ENCODE measurements around the gene BDKRB1. TPM values are rescaled to one million over a fixed set of nuclear protein-coding genes. Genes with fewer than 3 reads are reported as not detected.

BDKRB1 gene
- total RNA-seq, 1 donor from 2014 or later, result not detected

- no peaks in the 10 kb centered on the region for H3K9me3 Mint-ChIP-seq (ENCODE audit: unreplicated experiment)
- no peak for DNase-seq (ENCODE audit: low spot score)
- H3K4me3 Mint-ChIP-seq (ENCODE audit: unreplicated experiment), result no peak overlapping the region
- H3K27me3 Mint-ChIP-seq (ENCODE audit: unreplicated experiment), result no peaks in the 10 kb centered on the region
- no peak overlapping the region for H3K27ac Mint-ChIP-seq (ENCODE audit: unreplicated experiment)
- no peaks in the 10 kb centered on the region for H3K36me3 Mint-ChIP-seq (ENCODE audit: low read depth, unreplicated experiment)
- TF ChIP-seq CTCF (IDR thresholded peaks at IDR 0.05; ENCODE audit: unreplicated experiment), result no peak
- H3K4me1 Mint-ChIP-seq (ENCODE audit: unreplicated experiment), result no peaks in the 10 kb centered on the region
Observed at GRCh38 chr14:96245710-96246538, 10.1 kb upstream of the BDKRB1 start.

- H3K27ac Mint-ChIP-seq (ENCODE audit: unreplicated experiment), result no peak overlapping the region
- H3K36me3 Mint-ChIP-seq (ENCODE audit: low read depth, unreplicated experiment), result no peaks in the 10 kb centered on the region
- no peak for TF ChIP-seq CTCF (IDR thresholded peaks at IDR 0.05; ENCODE audit: unreplicated experiment)
Observed at GRCh38 chr14:96246539-96246847, 9.5 kb upstream of the BDKRB1 start.

GRCh38 chr14:96247031-96247430, 9.0 kb upstream of the BDKRB1 start:
- no peak for TF ChIP-seq CTCF (IDR thresholded peaks at IDR 0.05; ENCODE audit: unreplicated experiment)
- Mint-ChIP-seq H3K36me3 (ENCODE audit: low read depth, unreplicated experiment) (no peaks in the 10 kb centered on the region), H3K27ac (ENCODE audit: unreplicated experiment) (no peak overlapping the region), H3K4me1 (ENCODE audit: unreplicated experiment) (no peaks in the 10 kb centered on the region), H3K4me3 (ENCODE audit: unreplicated experiment) (no peak overlapping the region), H3K9me3 (ENCODE audit: unreplicated experiment) (no peaks in the 10 kb centered on the region), H3K27me3 (ENCODE audit: unreplicated experiment) (peaks cover 4% of the 10 kb centered on the region)
- no peak for DNase-seq (ENCODE audit: low spot score)

More at GRCh38 chr14:96246539-96246847, 9.5 kb upstream of the BDKRB1 start:
- no peaks in the 10 kb centered on the region for H3K4me1 Mint-ChIP-seq (ENCODE audit: unreplicated experiment)
- H3K27me3 Mint-ChIP-seq (ENCODE audit: unreplicated experiment), result peaks cover under 1% of the 10 kb centered on the region
- H3K9me3 Mint-ChIP-seq (ENCODE audit: unreplicated experiment), result no peaks in the 10 kb centered on the region
- H3K4me3 Mint-ChIP-seq (ENCODE audit: unreplicated experiment), result no peak overlapping the region
- DNase-seq (ENCODE audit: low spot score), result no peak

GRCh38 chr14:96249029-96249428, 7.0 kb upstream of the BDKRB1 start:
- DNase-seq (ENCODE audit: low spot score), result no peak
- Mint-ChIP-seq H3K9me3 (ENCODE audit: unreplicated experiment) (no peaks in the 10 kb centered on the region), H3K27ac (ENCODE audit: unreplicated experiment) (no peak overlapping the region), H3K36me3 (ENCODE audit: low read depth, unreplicated experiment) (no peaks in the 10 kb centered on the region), H3K27me3 (ENCODE audit: unreplicated experiment) (peaks cover 15% of the 10 kb centered on the region), H3K4me1 (ENCODE audit: unreplicated experiment) (no peaks in the 10 kb centered on the region), H3K4me3 (ENCODE audit: unreplicated experiment) (no peak overlapping the region)
- no peak for TF ChIP-seq CTCF (IDR thresholded peaks at IDR 0.05; ENCODE audit: unreplicated experiment)

GRCh38 chr14:96250485-96250884, 5.5 kb upstream of the BDKRB1 start:
- peaks cover 16% of the 10 kb centered on the region for H3K27me3 Mint-ChIP-seq (ENCODE audit: unreplicated experiment)
- no peak for TF ChIP-seq CTCF (IDR thresholded peaks at IDR 0.05; ENCODE audit: unreplicated experiment)
- no peaks in the 10 kb centered on the region for H3K9me3 Mint-ChIP-seq (ENCODE audit: unreplicated experiment)
- no peak overlapping the region for H3K27ac Mint-ChIP-seq (ENCODE audit: unreplicated experiment)
- no peak for DNase-seq (ENCODE audit: low spot score)
- no peak overlapping the region for H3K4me3 Mint-ChIP-seq (ENCODE audit: unreplicated experiment)
- H3K4me1 Mint-ChIP-seq (ENCODE audit: unreplicated experiment), result no peaks in the 10 kb centered on the region
- H3K36me3 Mint-ChIP-seq (ENCODE audit: low read depth, unreplicated experiment), result no peaks in the 10 kb centered on the region
